ENCODE data around the gene IKZF2.

IKZF2 gene

DNA sequence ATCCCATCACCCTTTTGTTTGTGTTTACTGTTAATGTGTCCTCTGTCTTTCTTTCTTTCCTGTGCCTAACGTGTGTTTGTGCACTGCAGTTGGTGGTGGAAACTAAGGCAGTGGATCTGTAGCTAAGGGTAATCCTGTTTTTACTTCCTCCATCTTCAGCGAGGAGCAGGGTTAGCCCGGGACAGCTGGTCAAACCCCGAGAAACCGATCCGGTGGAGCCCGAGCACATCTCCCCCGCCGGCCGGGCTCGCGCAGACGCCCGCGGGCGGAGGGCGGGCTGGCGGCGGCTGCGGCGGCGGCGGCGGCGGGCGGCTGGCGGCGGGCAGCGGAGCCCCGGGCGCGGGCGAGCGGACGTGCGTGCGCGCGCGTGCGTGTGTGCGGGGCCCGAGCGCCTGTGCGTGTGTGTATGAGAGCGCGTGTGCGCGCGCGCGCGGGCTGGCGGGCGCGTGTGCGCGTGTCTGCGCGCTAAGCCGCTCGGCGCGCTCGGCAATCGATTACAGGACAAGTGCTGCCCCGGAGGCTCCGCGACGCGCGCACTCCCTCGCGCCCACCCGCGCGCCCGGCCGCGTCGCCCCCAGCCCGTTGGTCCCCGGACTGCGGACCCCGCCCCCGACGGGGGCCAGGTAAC, at the start of gene IKZF2:
TSS of gene IKZF2 (minus strand) at position 176 of the 628 bp plus-strand sequence. CDS start 2,983 bp downstream, outside the sequence.
- in situ Hi-C loops (cut with HindIII; ENCODE audit: low sequenced_read_pairs): no loop called here

DNA sequence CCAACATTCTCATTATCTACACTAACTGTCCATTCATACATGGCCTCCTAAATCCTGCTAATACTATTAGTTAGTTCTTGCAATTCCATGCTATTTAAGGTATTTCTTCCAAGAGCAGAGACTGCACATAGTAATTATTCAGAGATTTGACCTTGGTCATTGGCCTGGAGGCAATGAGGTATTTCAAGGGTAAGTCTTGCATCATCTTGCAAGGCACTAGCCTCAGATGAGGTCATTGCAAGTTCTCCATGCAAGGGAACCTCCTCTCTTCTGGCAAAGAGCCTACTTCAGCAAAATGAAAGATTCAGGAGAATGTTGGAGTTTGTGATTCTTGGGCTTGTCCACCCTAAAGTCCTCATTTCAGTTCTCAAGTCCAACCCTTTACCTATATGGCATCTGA, 48.5 kb upstream of the IKZF2 start:
- in situ Hi-C loops (cut with HindIII; ENCODE audit: low sequenced_read_pairs): no loop called here

DNA sequence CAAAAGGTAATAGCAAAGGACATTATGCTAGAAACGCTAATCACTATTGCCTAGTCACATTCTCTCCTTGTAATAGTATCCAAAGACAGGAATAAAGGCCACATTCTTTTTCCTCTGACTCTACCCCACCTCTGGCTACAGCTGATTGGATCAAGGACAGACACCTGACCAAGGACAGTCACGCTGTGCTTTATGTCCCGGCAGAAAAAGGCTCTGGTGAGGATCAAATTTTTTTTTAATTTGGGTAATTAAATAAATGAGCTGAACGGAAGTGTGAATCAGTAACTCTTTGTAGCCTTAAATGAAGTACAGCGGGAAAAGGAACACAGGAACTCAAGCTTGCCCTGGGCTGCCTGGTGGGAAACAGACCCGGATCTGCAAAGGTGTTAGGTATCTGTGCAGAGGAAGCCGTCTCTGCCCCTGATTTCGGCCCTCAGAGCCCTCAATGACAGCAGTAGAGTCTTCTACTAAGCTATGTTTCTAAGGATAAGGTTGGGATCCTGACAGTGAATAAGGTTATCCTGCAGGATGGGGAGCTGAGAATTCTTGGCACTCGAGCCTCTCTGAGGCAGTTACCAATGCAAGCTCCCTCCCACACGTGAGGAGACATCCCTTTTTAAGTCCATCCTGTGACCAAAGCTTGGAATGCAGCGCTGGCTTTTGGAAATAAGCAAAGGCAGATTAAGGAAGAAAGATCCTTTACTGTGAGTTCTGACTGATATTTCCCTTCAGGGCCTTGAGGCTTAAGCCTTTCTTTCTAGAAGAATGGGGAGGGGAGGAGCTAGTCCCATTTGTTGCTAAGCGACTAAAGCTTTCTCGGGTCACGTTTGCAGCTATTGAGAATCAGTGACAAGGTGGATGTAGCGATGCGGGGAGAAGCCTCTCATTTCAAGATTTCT, 37.8 kb upstream of the IKZF2 start:
- in situ Hi-C loops (cut with HindIII; ENCODE audit: low sequenced_read_pairs): no loop called here

DNA sequence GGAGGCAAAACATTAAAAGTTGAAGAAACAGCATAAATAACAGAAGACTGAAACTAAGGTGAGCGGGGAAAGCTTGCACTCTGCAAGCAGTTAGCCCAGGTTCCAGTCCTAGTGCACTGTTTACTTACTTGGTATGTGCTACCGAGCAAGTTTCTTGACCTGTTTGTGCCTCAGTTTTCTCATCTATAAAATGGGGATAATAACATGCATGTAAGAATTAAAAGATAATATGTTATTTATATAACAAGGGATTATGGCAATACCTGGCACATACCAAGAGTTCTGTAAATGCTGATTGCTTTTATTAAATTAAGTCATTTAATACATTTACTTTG, 37.1 kb upstream of the IKZF2 start:
- in situ Hi-C loops (cut with HindIII; ENCODE audit: low sequenced_read_pairs): no loop called here

DNA sequence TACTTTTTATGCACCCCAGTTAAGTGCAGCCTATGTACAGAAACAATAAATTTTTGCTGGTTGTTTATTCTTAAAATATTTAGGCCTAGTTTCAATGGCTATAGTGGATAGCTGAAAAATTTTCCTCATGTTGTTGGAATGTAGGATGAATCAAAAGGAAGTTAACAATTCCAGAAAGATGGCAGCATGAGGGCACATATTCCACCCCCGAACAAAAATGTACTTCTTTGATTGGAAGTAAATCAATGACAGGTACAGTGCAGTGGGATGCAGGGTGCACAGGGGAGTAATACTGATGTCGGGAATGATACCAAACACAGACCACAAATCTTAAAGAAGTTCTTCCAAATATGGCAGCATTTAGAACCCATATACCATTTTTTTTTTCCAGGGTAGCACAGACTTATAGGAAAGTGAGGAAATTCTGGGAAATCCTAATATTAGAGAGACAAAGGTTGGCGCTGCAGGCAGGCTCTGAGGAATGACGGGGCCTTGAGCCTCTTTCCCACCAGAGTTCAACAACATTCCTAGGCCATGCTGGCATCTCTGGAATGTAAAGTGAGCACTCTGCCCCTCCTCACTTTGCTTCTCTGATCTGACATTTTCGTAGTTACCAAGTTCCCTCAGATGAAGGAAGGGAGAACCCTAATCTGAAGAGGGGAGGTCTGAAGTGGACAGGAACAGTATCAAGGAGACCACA, 36.6 kb upstream of the IKZF2 start:
- in situ Hi-C loops (cut with HindIII; ENCODE audit: low sequenced_read_pairs): no loop called here

DNA sequence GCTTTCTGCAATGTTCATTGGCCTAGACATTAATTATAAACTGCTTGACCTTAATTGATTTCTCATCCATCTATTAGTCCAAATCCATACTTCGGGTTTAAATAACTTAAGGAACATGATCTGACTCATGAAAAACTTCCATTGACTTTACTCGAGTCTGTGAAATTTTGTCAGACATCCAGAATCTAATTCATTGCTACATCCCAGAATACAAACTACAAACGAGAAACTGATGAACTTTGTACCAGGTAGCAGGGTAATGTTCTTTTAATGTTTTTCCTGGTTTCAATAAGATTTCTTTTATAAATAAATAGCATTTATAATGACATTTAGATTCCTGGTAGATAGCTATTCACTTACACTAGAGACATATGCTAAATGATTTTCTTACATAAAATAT, 36.0 kb upstream of the IKZF2 start:
- in situ Hi-C loops (cut with HindIII; ENCODE audit: low sequenced_read_pairs): no loop called here

DNA sequence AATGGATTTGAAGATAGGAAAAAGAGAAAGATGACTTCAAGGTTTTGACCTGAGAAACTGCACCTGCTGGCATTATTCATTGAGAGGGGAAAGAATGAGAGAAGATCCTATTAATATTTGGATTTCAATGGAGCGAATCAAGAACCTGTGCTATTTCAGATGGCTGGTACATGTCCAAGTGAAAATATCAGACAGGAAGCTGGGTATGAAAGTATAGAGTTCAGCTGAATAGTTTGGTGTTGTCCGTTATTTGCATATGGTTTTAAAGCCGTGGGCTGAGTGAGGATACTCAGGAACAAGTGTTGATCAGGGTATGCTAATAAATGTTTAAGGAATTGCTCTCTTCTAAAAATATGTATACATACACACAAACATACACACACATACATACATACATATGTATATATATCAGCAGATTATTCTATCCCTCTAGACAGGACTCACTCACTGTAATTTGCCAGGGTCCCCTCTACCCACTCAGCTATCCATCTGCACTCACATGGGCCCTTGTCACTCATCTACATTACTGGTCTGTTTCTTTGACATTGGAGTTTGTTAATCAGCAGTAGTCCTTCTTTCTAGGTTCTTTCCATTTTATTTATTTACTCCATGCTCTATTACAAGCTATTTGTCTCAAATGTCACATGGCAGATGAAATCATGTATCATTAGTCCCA, 33.9 kb upstream of the IKZF2 start:
- in situ Hi-C loops (cut with HindIII; ENCODE audit: low sequenced_read_pairs): no loop called here

DNA sequence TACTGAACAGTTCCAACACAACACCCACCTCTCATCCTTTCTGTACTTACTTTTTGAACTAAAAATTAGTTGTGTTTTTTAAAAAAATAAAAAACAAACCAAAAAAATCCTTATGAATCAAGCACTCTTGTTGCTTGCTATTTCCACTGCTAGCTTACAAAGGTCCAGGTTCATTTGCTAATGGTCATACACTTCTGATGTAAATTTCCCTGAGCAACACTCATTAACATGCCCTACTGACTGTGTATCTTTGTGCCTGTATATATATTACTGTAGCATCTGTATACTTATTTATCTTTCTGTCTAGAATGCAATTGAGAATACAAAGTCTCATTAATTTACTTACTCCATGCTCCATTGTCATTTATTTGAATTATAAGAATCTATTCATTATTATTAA, 30.3 kb upstream of the IKZF2 start:
- in situ Hi-C loops (cut with HindIII; ENCODE audit: low sequenced_read_pairs): no loop called here

DNA sequence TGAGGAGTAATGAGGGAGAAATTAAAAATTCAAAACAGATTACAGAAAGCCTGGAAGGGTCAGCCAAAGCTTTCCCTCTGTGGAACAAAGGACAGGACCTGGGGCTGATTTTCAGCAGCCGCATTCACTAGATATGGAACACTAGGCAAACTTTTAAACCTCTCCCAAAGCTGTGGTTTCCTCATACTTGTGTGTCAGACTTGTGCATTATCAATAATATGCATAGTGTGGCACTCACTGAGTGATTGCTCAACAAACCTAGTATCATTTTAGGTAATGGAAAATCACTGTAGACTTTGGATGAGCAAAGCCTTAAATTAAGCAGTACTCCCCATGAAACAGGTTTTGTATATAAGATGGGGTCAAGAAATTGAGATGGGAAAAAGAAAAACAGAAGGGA, 26.3 kb upstream of the IKZF2 start:
- in situ Hi-C loops (cut with HindIII; ENCODE audit: low sequenced_read_pairs): no loop called here

DNA sequence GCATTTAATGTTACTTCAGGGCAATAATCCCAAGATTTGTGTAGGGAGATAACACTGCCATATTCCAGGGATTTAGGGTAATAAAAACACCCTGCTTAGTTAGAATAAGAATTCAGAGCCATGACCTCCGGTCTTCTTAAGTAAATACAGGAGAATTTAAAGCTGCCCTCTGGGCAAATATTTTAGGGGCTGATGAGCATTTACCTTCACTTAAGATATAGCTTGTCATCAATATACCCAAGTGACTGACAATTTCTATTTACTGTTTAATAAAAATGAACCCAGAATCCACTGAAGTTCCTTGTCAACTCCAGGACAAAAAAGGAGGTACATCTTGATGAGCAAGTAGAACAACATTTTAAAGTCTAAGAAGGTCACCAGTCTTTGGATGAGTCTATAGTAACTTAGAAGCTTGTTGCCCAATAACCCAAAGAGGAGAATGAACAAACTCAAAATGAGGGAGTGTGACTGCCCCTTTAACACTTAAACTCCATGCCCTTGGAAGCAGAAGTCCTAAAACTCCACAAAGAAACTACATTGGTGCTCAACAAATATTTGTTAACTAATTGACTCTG, 24.3 kb upstream of the IKZF2 start:
- in situ Hi-C loops (cut with HindIII; ENCODE audit: low sequenced_read_pairs): no loop called here

DNA sequence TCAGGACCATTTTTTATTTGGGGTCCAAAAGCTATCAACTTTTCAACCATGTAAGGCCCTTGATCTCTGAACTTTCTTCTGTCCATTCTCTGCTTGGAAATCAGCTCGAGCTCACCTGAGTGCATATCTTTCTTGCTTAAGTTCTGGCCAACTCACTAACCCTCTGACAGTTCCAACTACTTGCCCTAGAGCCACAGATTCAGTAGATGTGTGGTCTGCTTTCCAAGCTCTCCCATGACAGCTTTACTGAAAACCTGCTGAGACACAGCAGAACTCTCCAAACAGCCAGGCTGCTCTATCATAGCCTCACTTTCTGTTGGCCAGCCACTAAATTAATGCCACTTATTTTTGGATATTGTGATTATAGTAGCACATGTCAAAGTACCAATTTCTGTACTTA, 21.2 kb upstream of the IKZF2 start:
- in situ Hi-C loops (cut with HindIII; ENCODE audit: low sequenced_read_pairs): no loop called here

DNA sequence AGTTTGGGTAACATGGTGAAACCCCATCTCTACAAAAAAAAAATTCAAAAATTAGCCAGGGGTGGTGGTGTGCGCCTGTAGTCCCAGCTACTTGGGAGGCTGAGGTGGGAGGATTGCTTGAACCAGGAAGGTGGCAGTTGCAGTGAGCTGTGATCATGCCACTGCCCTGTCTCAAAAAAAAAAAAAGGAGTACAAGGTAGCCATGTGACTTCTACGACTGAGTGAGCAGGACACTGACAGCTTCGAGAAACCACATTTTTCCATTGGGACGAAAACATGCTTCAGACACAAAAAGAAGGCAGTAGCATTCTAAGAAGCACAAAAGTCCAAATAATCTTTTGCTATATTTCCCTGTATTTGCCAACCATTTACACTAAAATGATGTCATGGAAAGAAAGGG, 19.7 kb upstream of the IKZF2 start:
- in situ Hi-C loops (cut with HindIII; ENCODE audit: low sequenced_read_pairs): no loop called here

DNA sequence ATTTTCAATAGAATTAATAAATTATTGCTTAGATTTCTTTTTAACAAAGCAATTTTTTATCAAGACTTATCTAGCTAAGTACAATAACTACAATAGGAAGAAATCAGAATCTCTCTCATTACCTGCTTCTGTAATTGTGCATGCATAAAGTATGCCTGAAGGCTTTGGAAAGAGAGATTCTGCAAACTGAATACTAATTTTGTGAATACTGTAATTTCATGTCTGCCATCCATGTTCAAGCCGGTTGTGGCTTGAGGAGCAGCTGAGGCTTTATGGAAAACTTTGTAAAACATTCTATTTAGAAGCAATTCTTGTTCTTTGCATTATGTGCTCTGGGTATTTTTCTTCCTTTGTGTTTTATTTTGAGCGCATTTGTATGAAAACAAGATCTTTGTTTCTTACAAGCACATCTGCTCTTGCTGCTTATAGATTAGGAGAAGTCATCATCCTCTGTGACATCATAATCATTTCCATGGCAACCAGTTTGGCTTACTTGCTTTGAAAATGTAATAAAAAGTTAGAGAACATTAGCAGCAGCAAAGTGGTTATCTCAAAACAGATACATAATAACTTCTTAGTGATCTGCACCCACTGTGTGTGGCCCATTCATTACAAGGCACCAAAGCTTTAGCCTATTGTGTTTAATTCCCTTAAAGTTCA, 16.0 kb upstream of the IKZF2 start:
- in situ Hi-C loops (cut with HindIII; ENCODE audit: low sequenced_read_pairs): no loop called here

DNA sequence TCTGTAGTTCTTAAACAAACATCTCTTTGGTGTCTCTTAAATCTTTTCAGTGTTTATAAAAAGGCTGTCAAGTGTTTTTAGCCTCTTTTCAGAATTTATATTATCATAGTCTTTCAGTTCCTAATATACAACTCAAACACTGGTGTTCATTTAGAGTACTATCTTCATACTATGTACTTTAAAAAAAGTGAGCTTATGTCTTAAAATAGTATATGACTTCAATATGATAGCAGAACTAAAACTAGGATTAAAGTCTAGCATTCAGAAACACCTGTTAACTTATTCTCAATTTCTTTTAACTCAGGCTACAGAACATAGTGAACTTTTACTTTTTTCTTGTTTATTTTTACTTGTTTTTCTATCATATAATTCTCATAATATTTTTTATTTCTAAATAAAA, 14.7 kb upstream of the IKZF2 start:
- in situ Hi-C loops (cut with HindIII; ENCODE audit: low sequenced_read_pairs): no loop called here

DNA sequence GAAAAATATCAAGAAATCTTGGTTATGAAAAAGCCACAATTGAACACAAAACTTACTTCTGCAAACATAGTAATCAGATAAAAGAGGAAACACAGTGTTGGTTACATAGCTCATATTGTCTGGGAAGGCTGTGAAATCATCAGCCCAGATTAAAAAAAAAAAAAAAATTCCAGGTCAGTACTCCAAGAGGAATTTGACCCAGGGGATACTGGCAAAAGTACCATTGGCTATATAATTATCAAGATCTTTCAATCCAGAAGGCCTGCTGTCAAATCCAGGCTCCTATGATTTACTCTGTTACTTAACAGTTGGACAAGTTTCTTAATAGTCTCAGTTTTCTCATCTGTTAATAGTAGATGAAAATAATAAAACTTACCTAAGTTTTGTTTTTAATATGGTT, 12.9 kb upstream of the IKZF2 start:
- in situ Hi-C loops (cut with HindIII; ENCODE audit: low sequenced_read_pairs): no loop called here

DNA sequence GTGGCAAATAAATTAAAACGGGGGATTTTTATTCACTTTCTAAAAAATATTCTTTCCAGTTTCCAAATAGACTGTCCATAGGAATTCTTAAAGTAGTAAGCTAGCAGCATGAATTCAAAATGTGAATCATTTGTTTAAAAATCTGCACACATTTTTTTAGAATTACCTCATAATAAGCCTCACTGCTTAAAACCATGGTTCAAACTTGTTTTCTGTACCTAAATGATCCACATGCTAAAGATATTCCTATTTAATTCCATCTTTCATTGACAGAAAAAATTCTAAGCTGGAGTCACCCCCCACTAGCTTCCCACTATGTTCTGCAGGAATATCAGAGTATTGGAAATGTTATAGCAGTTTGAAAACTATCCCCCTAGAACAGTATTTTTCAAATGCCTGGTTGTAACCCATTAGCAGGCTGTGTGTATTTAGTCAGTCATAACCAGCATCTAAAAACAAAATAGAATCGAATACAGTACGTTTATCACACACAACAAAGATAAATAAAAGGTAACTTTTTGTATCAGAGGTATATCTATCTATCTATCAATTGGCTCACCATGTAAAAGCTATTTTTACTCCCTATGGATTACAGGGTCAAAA, 11.2 kb upstream of the IKZF2 start:
- in situ Hi-C loops (cut with HindIII; ENCODE audit: low sequenced_read_pairs): no loop called here

DNA sequence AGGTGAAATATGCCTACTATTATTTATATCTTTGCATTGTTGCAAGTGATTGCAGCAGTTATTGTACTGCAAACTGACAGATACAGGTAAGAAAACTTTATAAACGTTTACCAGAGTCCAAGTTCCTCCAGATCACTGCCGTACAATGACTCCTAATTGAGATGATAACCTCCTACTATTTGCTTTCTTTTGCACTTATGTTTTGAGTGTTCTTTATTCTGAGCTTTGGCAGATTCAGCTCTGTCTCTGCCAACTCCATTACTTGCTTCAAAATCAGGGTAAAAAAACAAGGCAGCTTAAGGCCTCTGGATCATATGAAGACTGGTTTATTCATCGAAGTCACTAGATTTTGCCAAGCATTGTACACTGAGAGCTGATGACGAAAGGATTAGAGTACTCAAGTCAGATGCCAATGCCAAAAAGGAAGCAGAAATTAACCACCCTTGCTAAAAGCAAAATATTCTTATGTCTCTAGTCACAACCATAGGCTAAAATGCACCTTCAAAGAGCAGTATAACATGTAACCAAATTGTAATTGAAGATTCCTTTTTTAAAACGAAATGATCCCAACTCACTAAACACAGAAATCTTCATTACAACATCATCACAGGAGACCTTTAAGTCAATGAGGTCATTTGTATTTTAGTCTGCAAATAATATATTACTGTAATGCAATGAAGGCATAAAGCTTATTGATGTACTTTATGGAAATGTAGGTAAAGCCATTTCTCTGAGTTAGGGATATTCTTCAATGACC, 10.5 kb upstream of the IKZF2 start:
- in situ Hi-C loops (cut with HindIII; ENCODE audit: low sequenced_read_pairs): no loop called here

DNA sequence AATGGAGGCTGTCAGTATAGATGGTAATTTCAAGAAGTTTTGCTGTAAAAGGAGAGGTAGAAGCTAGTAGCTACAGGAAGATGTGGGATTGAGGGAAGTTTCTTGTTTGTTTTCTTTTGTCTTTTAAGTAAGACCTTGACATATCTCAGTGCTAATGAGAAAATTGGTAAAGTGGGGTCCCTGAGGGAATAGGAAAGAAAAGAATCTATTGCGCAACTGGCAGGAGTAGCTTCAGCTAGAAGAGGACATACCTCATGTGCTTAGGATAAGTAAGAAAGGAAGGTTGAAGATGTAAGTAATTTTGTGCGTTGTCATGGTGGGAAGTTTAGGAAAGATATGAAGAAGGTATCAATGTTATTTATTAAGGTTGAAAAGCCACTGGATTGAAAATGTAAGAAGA, 8.4 kb upstream of the IKZF2 start:
- in situ Hi-C loops (cut with HindIII; ENCODE audit: low sequenced_read_pairs): no loop called here

DNA sequence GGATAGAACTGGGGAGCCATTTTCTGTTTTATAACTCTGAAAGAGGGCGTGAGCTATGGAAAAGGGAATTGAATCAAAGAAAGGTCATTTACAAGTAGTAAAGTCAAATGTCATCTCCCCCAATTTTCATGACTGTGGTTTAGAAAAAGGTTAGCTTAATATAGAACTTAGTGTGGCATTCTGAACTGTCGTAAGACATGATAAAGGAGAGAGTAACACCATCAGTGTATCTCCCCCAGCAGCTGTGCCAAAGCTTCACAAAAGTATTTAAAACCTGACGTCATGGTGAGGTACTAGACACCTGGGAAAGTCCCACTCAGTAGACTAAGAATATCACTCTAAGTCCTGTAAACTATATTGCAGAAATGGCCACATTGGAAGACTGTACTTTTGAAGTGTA, 5.8 kb upstream of the IKZF2 start:
- in situ Hi-C loops (cut with HindIII; ENCODE audit: low sequenced_read_pairs): no loop called here
